Type B pancreatic cell (in vitro differentiated cells): ENCODE measurements around the gene DYNC1LI1. TPM values are rescaled to one million over a fixed set of nuclear protein-coding genes. Genes with fewer than 3 reads are reported as not detected.

ENCODE experiments used
- DNase-seq: peaks from one replicate; pipeline ENCODE4 v3.0.0; 2021; ENCODE audit warnings: mixed read lengths; ENCODE audit not compliant: unreplicated experiment; ENCODE audit errors: extremely low spot score
- H3K27ac Mint-ChIP-seq: 2 replicates; pipeline ENCODE4 v1.8.0; 2021; ENCODE audit warnings: mild to moderate bottlenecking, mixed read lengths
- H3K27me3 Mint-ChIP-seq: 2 replicates; pipeline ENCODE4 v1.8.0; 2021; ENCODE audit warnings: mixed read lengths
- H3K36me3 Mint-ChIP-seq: 2 replicates; pipeline ENCODE4 v1.8.0; 2021; ENCODE audit warnings: mixed read lengths
- H3K4me1 Mint-ChIP-seq: one replicate; pipeline ENCODE4 v1.8.0; 2021; ENCODE audit warnings: mixed read lengths; ENCODE audit not compliant: unreplicated experiment
- H3K4me3 Mint-ChIP-seq: 2 replicates; pipeline ENCODE4 v1.8.0; 2021; ENCODE audit warnings: mild to moderate bottlenecking, mixed read lengths
- H3K9me3 Mint-ChIP-seq: 2 replicates; pipeline ENCODE4 v1.8.0; 2021; ENCODE audit warnings: mixed read lengths
- total RNA-seq: library from RNA; stranded (reverse); gene quantifications from 2 replicates; pipeline ENCODE4 v1.2.1, GENCODE V29; 2021; ENCODE audit warnings: low replicate concordance
- TF ChIP-seq, protein P1 (sequence below): fragments of 200-600 bp; sonication (generic); conservative IDR thresholded peaks from 2 replicates; pipeline ENCODE4 v1.5.0; 2021; ENCODE audit warnings: antibody characterized with exemption, mild to moderate bottlenecking

DYNC1LI1 gene
- total RNA-seq, 1 donor from 2014 or later, result 35.9 TPM

DNA sequence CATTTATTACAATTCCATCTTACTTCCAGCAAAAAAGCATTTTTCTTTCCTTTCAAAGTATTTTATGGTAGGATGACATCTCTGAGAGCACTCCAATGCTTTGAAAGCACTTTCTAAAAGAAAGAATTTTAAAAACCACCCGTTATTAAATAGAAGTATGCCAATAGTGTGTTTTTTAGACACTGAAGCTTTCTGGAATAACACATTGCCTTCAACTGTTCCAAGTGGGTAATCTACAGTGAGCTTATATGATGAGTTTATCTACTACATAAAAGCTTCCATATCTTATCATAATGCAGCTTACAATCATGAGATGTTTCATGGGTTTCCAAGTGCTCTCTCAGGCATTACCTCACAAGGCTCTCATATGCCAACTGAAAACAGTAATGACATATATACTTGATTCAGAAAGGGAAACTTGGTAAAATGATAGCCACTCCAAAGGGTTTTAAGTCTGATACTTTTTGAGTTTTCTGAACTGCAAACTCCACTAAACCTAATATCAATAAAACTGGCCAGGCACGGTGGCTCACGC, 82.1 kb downstream of the DYNC1LI1 start:
- Mint-ChIP-seq H3K4me1 (no peaks in the 10 kb centered on the region), H3K9me3 (no peaks in the 10 kb centered on the region), H3K27ac (no peak overlapping the region), H3K4me3 (no peak overlapping the region), H3K27me3 (no peaks in the 10 kb centered on the region), H3K36me3 (peaks cover 21% of the 10 kb centered on the region)
- no peak for DNase-seq
- TF ChIP-seq, protein P1, sequence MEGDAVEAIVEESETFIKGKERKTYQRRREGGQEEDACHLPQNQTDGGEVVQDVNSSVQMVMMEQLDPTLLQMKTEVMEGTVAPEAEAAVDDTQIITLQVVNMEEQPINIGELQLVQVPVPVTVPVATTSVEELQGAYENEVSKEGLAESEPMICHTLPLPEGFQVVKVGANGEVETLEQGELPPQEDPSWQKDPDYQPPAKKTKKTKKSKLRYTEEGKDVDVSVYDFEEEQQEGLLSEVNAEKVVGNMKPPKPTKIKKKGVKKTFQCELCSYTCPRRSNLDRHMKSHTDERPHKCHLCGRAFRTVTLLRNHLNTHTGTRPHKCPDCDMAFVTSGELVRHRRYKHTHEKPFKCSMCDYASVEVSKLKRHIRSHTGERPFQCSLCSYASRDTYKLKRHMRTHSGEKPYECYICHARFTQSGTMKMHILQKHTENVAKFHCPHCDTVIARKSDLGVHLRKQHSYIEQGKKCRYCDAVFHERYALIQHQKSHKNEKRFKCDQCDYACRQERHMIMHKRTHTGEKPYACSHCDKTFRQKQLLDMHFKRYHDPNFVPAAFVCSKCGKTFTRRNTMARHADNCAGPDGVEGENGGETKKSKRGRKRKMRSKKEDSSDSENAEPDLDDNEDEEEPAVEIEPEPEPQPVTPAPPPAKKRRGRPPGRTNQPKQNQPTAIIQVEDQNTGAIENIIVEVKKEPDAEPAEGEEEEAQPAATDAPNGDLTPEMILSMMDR, result no peak

DNA sequence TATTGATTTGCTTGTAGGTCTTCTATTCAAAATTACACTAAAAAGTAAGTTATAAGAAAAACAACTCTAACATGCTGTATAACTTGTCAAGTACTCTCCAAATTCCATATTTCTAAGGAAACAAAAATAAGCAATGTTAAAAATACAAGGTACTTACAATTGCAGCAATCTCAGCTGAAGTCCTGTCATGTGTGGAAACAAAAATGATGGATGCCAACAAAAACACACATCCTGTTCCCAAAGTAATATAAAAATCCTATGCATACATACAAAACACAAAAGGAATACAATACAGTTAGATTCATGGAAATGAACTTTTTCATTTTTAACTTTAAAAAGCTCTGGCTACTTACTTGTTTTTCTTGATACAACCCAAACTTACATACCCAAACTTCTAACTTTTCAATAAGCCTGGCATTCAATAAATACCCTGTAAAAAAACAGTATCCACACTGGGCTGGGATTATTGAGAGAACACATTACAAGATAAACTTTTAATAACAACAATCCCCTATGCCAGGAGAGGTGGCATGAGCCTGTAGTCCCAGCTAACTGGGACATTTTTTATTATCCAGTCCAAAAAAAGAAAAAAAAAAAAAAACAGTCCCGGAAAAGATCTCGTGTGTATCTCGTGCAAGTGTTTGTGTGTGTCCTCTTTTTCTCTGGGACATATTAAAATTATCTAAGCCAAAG, 82.7 kb downstream of the DYNC1LI1 start:
- no peak overlapping the region for H3K27ac Mint-ChIP-seq
- H3K4me3 Mint-ChIP-seq, result no peak overlapping the region
- H3K4me1 Mint-ChIP-seq, result no peaks in the 10 kb centered on the region
- H3K36me3 Mint-ChIP-seq, result peaks cover 21% of the 10 kb centered on the region
- no peaks in the 10 kb centered on the region for H3K27me3 Mint-ChIP-seq
- TF ChIP-seq, protein P1, result no peak
- DNase-seq, result no peak
- H3K9me3 Mint-ChIP-seq, result no peaks in the 10 kb centered on the region

DNA sequence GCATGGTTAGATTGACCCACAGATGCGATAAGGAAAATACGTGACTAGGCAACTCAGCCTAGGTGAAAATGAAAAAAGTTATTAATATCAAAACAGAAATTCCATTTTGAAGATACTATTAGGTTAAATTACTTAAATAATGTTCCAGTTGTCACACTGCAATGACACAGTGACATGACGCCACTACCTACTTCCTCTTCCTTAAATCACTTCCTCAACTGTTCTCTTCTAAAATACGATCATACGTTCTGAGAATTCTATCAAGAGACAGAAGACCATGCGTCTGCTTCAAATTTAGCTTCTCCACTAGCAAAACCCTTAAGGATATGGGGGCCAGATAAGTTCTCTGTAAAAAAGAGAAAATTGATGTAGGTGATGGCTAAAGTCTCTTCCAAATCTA, 86.2 kb downstream of the DYNC1LI1 start:
- Mint-ChIP-seq H3K9me3 (no peaks in the 10 kb centered on the region), H3K4me1 (no peaks in the 10 kb centered on the region), H3K27ac (no peak overlapping the region), H3K36me3 (peaks cover 26% of the 10 kb centered on the region), H3K27me3 (no peaks in the 10 kb centered on the region), H3K4me3 (no peak overlapping the region)
- TF ChIP-seq, protein P1, result no peak
- no peak for DNase-seq

DNA sequence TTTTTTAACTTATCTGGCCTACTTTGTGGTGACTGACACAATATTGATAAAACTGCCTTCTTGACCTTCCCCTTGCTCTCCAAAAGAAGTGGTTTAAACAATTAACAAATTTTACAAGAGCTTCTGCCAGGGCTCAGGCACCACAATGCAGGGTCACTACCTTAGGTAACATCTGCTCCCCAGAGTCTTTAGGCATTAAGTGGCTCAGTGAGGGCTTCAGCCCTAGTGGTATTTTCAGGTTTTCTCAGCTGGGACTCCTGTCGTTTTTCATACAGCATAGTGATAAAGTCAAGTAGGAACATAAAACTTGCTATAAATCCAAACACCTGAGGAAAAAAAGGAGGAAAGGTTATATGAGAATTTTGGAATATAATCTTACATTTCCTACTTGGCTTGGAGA, 86.9 kb downstream of the DYNC1LI1 start:
- TF ChIP-seq, protein P1, result no peak
- H3K36me3 Mint-ChIP-seq, result peaks cover 26% of the 10 kb centered on the region
- H3K27me3 Mint-ChIP-seq, result no peaks in the 10 kb centered on the region
- H3K27ac Mint-ChIP-seq, result no peak overlapping the region
- no peak overlapping the region for H3K4me3 Mint-ChIP-seq
- H3K4me1 Mint-ChIP-seq, result no peaks in the 10 kb centered on the region
- DNase-seq, result no peak
- no peaks in the 10 kb centered on the region for H3K9me3 Mint-ChIP-seq

DNA sequence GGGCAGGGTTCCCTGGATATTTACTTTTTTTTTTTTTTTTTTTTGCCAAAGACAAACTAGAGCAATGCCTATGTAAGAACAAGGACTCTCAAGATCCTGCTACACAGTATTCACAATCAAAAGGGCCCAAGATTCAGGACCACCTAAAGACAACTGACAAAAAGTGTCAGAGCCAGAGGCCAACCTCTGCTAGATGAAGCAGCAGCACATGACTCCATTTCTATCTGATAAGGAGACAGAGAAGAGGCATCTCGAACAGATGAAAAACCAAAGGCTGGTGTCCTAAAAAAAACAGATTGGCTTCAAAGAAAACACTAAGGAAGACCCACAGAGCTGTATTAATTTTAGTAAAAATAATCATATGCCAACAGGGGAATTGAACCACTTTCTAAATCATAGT, 88.0 kb downstream of the DYNC1LI1 start:
- Mint-ChIP-seq H3K36me3 (peaks cover 27% of the 10 kb centered on the region), H3K27ac (no peak overlapping the region), H3K4me3 (no peak overlapping the region), H3K9me3 (no peaks in the 10 kb centered on the region), H3K4me1 (no peaks in the 10 kb centered on the region), H3K27me3 (no peaks in the 10 kb centered on the region)
- no peak for DNase-seq
- TF ChIP-seq, protein P1, result no peak
